H1 (cell line): Measurements from ENCODE around the gene KCNQ2. TPM values are rescaled to one million over a fixed set of nuclear protein-coding genes. Genes with fewer than 3 reads are reported as not detected.

Experiments used
- CTCF ChIA-PET: fragments of 300-600 bp; sonication (Branson Sonifier 250); formaldehyde crosslinking; loops from one replicate; lab custom pipeline; 2021; ENCODE audit not compliant: partially characterized antibody; lab: Charles Lee
- POLR2A ChIA-PET: fragments of 300-600 bp; sonication (Branson Sonifier 250); formaldehyde crosslinking; loops from one replicate; lab custom pipeline; 2021; ENCODE audit warnings: inconsistent platforms; ENCODE audit not compliant: partially characterized antibody; lab: Charles Lee
- DNase-seq, 2 experiments: peaks; one replicate each; pipeline versions ENCODE4 v3.0.0 to v3.0.0-alpha.2; 2010 to 2022; ENCODE audit warnings: low spot score in 2 of 2, low read depth in 1 of 2, mixed read lengths in 1 of 2
- FAIRE-seq: peaks from 2 replicates; lab custom pipeline; 2011; peaks lifted over from hg19 to GRCh38; lab: Jason Lieb, UNC
- H2AFZ ChIP-seq: 2 replicates; pipeline ENCODE4 v1.8.1; 2012; ENCODE audit warnings: low read length, inconsistent platforms
- H2AK5ac ChIP-seq: 2 replicates; pipeline ENCODE4 v1.6.1; 2013; ENCODE audit warnings: low read depth, low read length
- H2BK120ac ChIP-seq: replicated peaks from 2 replicates; pipeline ENCODE3; 2013; ENCODE audit warnings: low read depth, low read length, inconsistent platforms
- H2BK12ac ChIP-seq: 2 replicates; pipeline ENCODE4 v1.6.1; 2013; ENCODE audit warnings: low read depth, low read length
- H2BK15ac ChIP-seq: 2 replicates; pipeline ENCODE4 v1.6.1; 2013; ENCODE audit warnings: low read length
- H2BK20ac ChIP-seq: 2 replicates; pipeline ENCODE4 v1.6.1; 2013; ENCODE audit warnings: low read length
- H2BK5ac ChIP-seq: 2 replicates; pipeline ENCODE4 v1.6.1; 2013; ENCODE audit warnings: low read depth, low read length
- H3K14ac ChIP-seq: 2 replicates; pipeline ENCODE4 v1.6.1; 2013; ENCODE audit warnings: inconsistent platforms; ENCODE audit not compliant: insufficient read length
- H3K18ac ChIP-seq: 2 replicates; pipeline ENCODE4 v1.6.1; 2013; ENCODE audit warnings: low read length; ENCODE audit errors: extremely low read depth
- H3K23ac ChIP-seq: 2 replicates; pipeline ENCODE4 v1.6.1; 2013; ENCODE audit warnings: inconsistent platforms; ENCODE audit not compliant: insufficient read length
- H3K23me2 ChIP-seq: 2 replicates; pipeline ENCODE4 v1.6.1; 2013; ENCODE audit warnings: low read depth, low read length
- H3K27ac ChIP-seq: 2 replicates; pipeline ENCODE4 v1.6.1; 2011; ENCODE audit warnings: low read depth, low read length, inconsistent platforms
- H3K27me3 ChIP-seq, 4 experiments: replicated peaks in 1 of 4; 1 replicate in 1 of 4; 2 replicates in 3 of 4; pipeline versions ENCODE4 v1.6.1 to v1.8.1; 2011 to 2013; ENCODE audit warnings: low read length in 3 of 4, mild to moderate bottlenecking in 3 of 4, inconsistent platforms in 2 of 4, mixed read lengths in 2 of 4, moderate library complexity in 1 of 4; ENCODE audit not compliant: control insufficient read depth in 3 of 4, insufficient read depth in 3 of 4; ENCODE audit errors: extremely low read depth in 1 of 4
- H3K36me3 ChIP-seq, 4 experiments: 2 replicates each; pipeline versions ENCODE4 v1.6.1 to v1.8.1; 2011 to 2013; ENCODE audit warnings: mild to moderate bottlenecking in 4 of 4, low read length in 3 of 4, moderate library complexity in 2 of 4, control low read depth in 1 of 4, inconsistent platforms in 1 of 4; ENCODE audit not compliant: insufficient read depth in 4 of 4, control insufficient read depth in 2 of 4
- H3K4ac ChIP-seq: replicated peaks from 2 replicates; pipeline ENCODE3; 2013; ENCODE audit warnings: low read length, low read depth, mixed read lengths, inconsistent platforms; ENCODE audit not compliant: insufficient read length
- H3K4me1 ChIP-seq, 4 experiments: replicated peaks in 1 of 4; 1 replicate in 1 of 4; 2 replicates in 3 of 4; pipeline versions ENCODE4 v1.6.1 to v1.8.1; 2011 to 2013; ENCODE audit warnings: low read length in 3 of 4, inconsistent platforms in 2 of 4, mixed read lengths in 1 of 4; ENCODE audit not compliant: insufficient read depth in 4 of 4, control insufficient read depth in 3 of 4
- H3K4me2 ChIP-seq, 2 experiments: 2 replicates each; pipeline versions ENCODE4 v1.6.1 to v1.8.1; 2011 to 2013; ENCODE audit warnings: low read depth in 2 of 2, low read length in 2 of 2, control low read depth in 1 of 2, inconsistent platforms in 1 of 2, mild to moderate bottlenecking in 1 of 2; ENCODE audit not compliant: insufficient read depth in 1 of 2
- H3K4me3 ChIP-seq, 4 experiments: fragments of 200-600, 300-600 bp in 1 of 4; sonication (generic), shearing (Covaris generic), sonication (Bioruptor Twin) in 1 of 4; 2 replicates each; pipeline versions ENCODE4 v1.5.1 to v1.8.1; 2011 to 2016; ENCODE audit warnings: low read length in 4 of 4, low read depth in 3 of 4, control low read depth in 2 of 4, inconsistent platforms in 2 of 4, mild to moderate bottlenecking in 2 of 4, mixed read lengths in 1 of 4, moderate library complexity in 1 of 4; ENCODE audit not compliant: insufficient read depth in 2 of 4; ENCODE audit errors: extremely low read depth in 1 of 4
- H3K56ac ChIP-seq: replicated peaks from 2 replicates; pipeline ENCODE3; 2013; ENCODE audit warnings: low read depth, mild to moderate bottlenecking, mixed read lengths, low read length, inconsistent platforms; ENCODE audit not compliant: insufficient read length
- H3K79me1 ChIP-seq: 2 replicates; pipeline ENCODE4 v1.6.1; 2013; ENCODE audit warnings: low read depth, low read length, control low read depth
- H3K79me2 ChIP-seq, 2 experiments: 2 replicates each; pipeline versions ENCODE4 v1.6.1 to v1.8.1; 2012 to 2013; ENCODE audit warnings: low read length in 2 of 2, mild to moderate bottlenecking in 2 of 2, inconsistent platforms in 1 of 2; ENCODE audit not compliant: insufficient read depth in 2 of 2, control insufficient read depth in 1 of 2
- H3K9ac ChIP-seq, 4 experiments: replicated peaks in 1 of 4; 1 replicate in 1 of 4; 2 replicates in 3 of 4; pipeline versions ENCODE4 v1.6.1 to v1.8.1; 2011 to 2013; ENCODE audit warnings: low read depth in 3 of 4, low read length in 3 of 4, control low read depth in 2 of 4, mild to moderate bottlenecking in 2 of 4, moderate library complexity in 2 of 4, inconsistent platforms in 1 of 4; ENCODE audit errors: extremely low read depth in 1 of 4
- H3K9me3 ChIP-seq, 2 experiments: 2 replicates each; pipeline versions ENCODE4 v1.6.1 to v1.8.1; 2012 to 2013; ENCODE audit warnings: mild to moderate bottlenecking in 2 of 2, moderate library complexity in 2 of 2, control low read depth in 1 of 2, inconsistent platforms in 1 of 2, low read depth in 1 of 2, low read length in 1 of 2, mixed read lengths in 1 of 2; ENCODE audit not compliant: insufficient read depth in 2 of 2
- H4K20me1 ChIP-seq, 2 experiments: replicated peaks in 1 of 2; 2 replicates each; pipeline versions ENCODE3 to v1.8.1; 2011 to 2013; ENCODE audit warnings: inconsistent platforms in 2 of 2, low read length in 2 of 2, mild to moderate bottlenecking in 1 of 2; ENCODE audit not compliant: insufficient read depth in 2 of 2, control insufficient read depth in 1 of 2
- H4K5ac ChIP-seq: 2 replicates; pipeline ENCODE4 v1.6.1; 2013; ENCODE audit warnings: low read length, low read depth, mixed read lengths, inconsistent platforms; ENCODE audit not compliant: insufficient read length
- H4K8ac ChIP-seq: 2 replicates; pipeline ENCODE4 v1.8.0; 2013; ENCODE audit warnings: mild to moderate bottlenecking, moderate library complexity, low read length, inconsistent platforms; ENCODE audit not compliant: insufficient read depth; ENCODE audit errors: extremely low read depth
- H4K91ac ChIP-seq: replicated peaks from 2 replicates; pipeline ENCODE3; 2013; ENCODE audit warnings: low read length, mixed read lengths, inconsistent platforms; ENCODE audit not compliant: insufficient read length
- CBX5 ChIP-seq: fragments of 300-800, 300-1000 bp; sonication (generic); IDR thresholded peaks from 2 replicates; pipeline ENCODE4 v1.7.1; 2016; ENCODE audit warnings: antibody characterized with exemption, low read length, low read depth
- CREB1 ChIP-seq: IDR thresholded peaks from 2 replicates; pipeline ENCODE4 v1.6.1; 2012; ENCODE audit warnings: inconsistent platforms
- GTF2F1 ChIP-seq: IDR thresholded peaks from 2 replicates; pipeline ENCODE4 v1.6.1; 2012; ENCODE audit warnings: low read depth, low read length, improper control_type of control experiment, borderline replicate concordance
- HDAC2 ChIP-seq, 2 experiments: fragments of 300-600 bp in 1 of 2; sonication (generic) in 1 of 2; IDR thresholded peaks; 2 replicates each; pipeline ENCODE4 v1.6.1; 2011 to 2012; ENCODE audit warnings: low read depth in 2 of 2, low read length in 2 of 2, mild to moderate bottlenecking in 2 of 2, moderate library complexity in 2 of 2, borderline replicate concordance in 1 of 2, inconsistent platforms in 1 of 2
- KDM1A ChIP-seq: fragments of 200-600, 300-600 bp; sonication (generic); IDR thresholded peaks from 2 replicates; pipeline ENCODE4 v1.7.1; 2016; ENCODE audit warnings: mild to moderate bottlenecking, low read length, borderline replicate concordance
- POLR2AphosphoS5 ChIP-seq: IDR thresholded peaks from 2 replicates; pipeline ENCODE4 v1.6.1; 2011; ENCODE audit warnings: low read depth, low read length
- RNF2 ChIP-seq: fragments of 200-900, 300-1000 bp; sonication (generic); IDR thresholded peaks from 2 replicates; pipeline ENCODE4 v1.7.1; 2016; ENCODE audit warnings: borderline replicate concordance, low read depth, mild to moderate bottlenecking, antibody characterized with exemption, low read length; ENCODE audit not compliant: poor library complexity, severe bottlenecking; ENCODE audit errors: missing control alignments
- SIN3A ChIP-seq, 2 experiments: IDR thresholded peaks in 1 of 2; conservative IDR thresholded peaks in 1 of 2; 2 replicates each; pipeline ENCODE4 v1.6.1; 2011 to 2012; ENCODE audit warnings: low read length in 2 of 2, improper control_type of control experiment in 1 of 2, low read depth in 1 of 2, mild to moderate bottlenecking in 1 of 2
- TEAD4 ChIP-seq: IDR thresholded peaks from 2 replicates; pipeline ENCODE4 v1.6.1; 2012; ENCODE audit warnings: low read depth, low read length, inconsistent platforms, mixed read lengths
- WGBS, 2 experiments: shearing (Covaris generic) in 1 of 2; methylation state at CpG; one replicate each; pipeline versions ENCODE4 v1.1.6 to v1.1.7; 2013 to 2015; ENCODE audit warnings: low lambda C conversion rate in 2 of 2, mixed read lengths in 2 of 2, inconsistent platforms in 1 of 2, low coverage in 1 of 2, missing lambda C conversion rate in 1 of 2; ENCODE audit not compliant: insufficient replicate concordance in 2 of 2, insufficient coverage in 1 of 2, insufficient read length in 1 of 2; ENCODE audit errors: extremely low coverage in 1 of 2, missing lambda C conversion rate in 1 of 2; 5-methylcytosine and 5-hydroxymethylcytosine counted together
- polyA plus RNA-seq, 7 experiments: library from polyadenylated mRNA; depleted of rRNA in 3 of 7; stranded (reverse) in 5 of 7; unstranded in 2 of 7; fragments of >200 nt in 5 of 7; fragments of 200-250 nt in 2 of 7; gene quantifications; 1 replicate in 5 of 7; 2 replicates in 1 of 7; 4 replicates in 1 of 7; pipeline versions ENCODE4 v1.2.1 to v1.2.3, GENCODE V29; 2011 to 2013; ENCODE audit warnings: missing spikeins in 2 of 7, mixed read lengths in 2 of 7
- total RNA-seq: library from RNA; stranded (reverse); fragmentation: NEBNext Ultra II Directional; extraction: Animal tissue kit (Norgen Biotek cat#: 25700); gene quantifications from 2 replicates; pipeline ENCODE4 v1.2.1, GENCODE V29; 2021
- TF ChIP-seq, protein P1 (sequence below): IDR thresholded peaks from 2 replicates; pipeline ENCODE4 v1.6.1; 2012; ENCODE audit warnings: inconsistent platforms

KCNQ2 gene
- total and polyA plus RNA-seq, 2 of the 8 experiments (the other 6 are each of a cell fraction or from before 2014, with no cell fraction given) = 82.6 to 243 TPM

DNA sequence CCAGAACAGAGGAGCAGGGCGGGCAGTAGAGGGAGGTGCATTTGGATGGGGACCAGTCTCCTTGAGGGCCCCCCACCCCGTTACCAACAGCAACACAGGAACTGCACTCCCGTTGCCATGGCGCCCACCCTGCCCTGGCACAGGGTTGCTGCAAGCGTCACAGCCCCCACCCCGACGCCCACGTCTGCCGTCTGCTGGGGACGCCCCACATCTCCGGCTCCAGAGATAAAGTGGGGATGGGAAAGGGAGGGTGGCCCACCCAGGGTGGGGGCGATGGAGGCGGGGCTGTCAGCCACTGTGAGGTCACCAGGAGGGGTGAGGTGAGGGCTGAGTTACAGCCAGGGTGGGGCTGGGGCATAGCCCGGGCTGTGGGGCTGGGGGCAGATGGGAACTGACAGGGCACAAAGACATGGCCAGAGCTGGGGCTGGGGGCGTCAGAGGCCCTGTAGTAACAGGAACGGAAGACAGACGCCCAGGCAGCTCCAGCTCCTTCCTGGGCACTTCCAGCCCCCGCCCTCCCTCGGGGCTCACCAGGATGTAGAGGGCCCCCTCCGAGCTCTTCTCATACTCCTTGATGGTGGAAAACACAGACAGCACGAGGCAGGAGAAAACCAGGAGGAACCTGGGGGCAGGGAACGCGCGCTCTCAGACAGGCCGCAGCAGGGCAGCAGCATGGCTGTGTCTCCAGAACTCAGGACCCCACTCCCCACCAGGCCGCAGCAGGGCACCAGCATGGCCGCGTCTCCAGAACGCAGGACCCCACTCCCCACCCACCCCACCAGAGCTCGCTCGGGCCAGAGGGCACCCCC is 26.0 kb downstream of the KCNQ2 start:
- H3K4me3 ChIP-seq = no peak overlapping the region
- TF ChIP-seq TEAD4 = no peak
- TF ChIP-seq SIN3A (conservative IDR thresholded peaks at IDR 0.05 in 1 of 2, IDR thresholded peaks at IDR 0.05 in 1 of 2; ENCODE audit: low read depth in 1 of 2, low read length in 2 of 2) = no peak
- TF ChIP-seq GTF2F1 = no peak
- no peak for TF ChIP-seq RNF2
- no peak for TF ChIP-seq CREB1
- TF ChIP-seq CBX5 = no peak
- TF ChIP-seq, protein P1, sequence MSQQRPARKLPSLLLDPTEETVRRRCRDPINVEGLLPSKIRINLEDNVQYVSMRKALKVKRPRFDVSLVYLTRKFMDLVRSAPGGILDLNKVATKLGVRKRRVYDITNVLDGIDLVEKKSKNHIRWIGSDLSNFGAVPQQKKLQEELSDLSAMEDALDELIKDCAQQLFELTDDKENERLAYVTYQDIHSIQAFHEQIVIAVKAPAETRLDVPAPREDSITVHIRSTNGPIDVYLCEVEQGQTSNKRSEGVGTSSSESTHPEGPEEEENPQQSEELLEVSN = no peak
- no peak for TF ChIP-seq KDM1A
- no peak for TF ChIP-seq HDAC2 (IDR thresholded peaks at IDR 0.05; ENCODE audit: borderline replicate concordance in 1 of 2, low read depth in 2 of 2, low read length in 2 of 2)
- no peak for TF ChIP-seq POLR2AphosphoS5

More for the DNA sequence above, 26.0 kb downstream of the KCNQ2 start:
- no peak overlapping the region for H2BK12ac ChIP-seq
- H3K9me3 ChIP-seq = no peaks in the 10 kb centered on the region; a peak in 1 of 4 replicates
- no peak overlapping the region for H4K91ac ChIP-seq
- no peak overlapping the region for H3K4me2 ChIP-seq
- peaks cover 0 to 13% (median 6%) of the 10 kb centered on the region in 4 experiments; a peak in 3 of 7 replicates for H3K4me1 ChIP-seq
- peak overlapping the region; percentile 25; the same call in 1 of the 2 replicates for H4K8ac ChIP-seq
- H2BK15ac ChIP-seq = no peak overlapping the region
- peaks cover 22% of the 10 kb centered on the region for H3K79me1 ChIP-seq
- no peaks in the 10 kb centered on the region for H3K36me3 ChIP-seq
- no peak overlapping the region; a peak in 1 of 7 replicates for H3K9ac ChIP-seq
- H2BK5ac ChIP-seq = no peak overlapping the region; the same call in 1 of the 2 replicates
- no peak overlapping the region for H3K23ac ChIP-seq
- peaks cover 0 to 41% of the 10 kb centered on the region in 2 experiments; a peak in 2 of 4 replicates for H3K79me2 ChIP-seq
- H2BK20ac ChIP-seq = no peak overlapping the region
- no peak overlapping the region for H4K5ac ChIP-seq
- no peak overlapping the region for H3K4ac ChIP-seq
- H2AFZ ChIP-seq = no peak overlapping the region
- peaks cover 13% of the 10 kb centered on the region; the same call in 1 of the 2 replicates for H3K23me2 ChIP-seq
- H3K56ac ChIP-seq = no peak overlapping the region
- H2AK5ac ChIP-seq = no peak overlapping the region
- no peak overlapping the region for H3K14ac ChIP-seq
- H3K18ac ChIP-seq = no peak overlapping the region
- 84% methylated on average over 14 of the region's 31 CpGs; no CpG with 5 or more reads in 1 of the 2 experiments for WGBS, 2 experiments
- no peaks in the 10 kb centered on the region for H3K27me3 ChIP-seq
- ChIA-PET POLR2A (interaction anchor here (1.8 kb wide), 1 partner anchor 24 kb away, joined by 9 read pairs; no protein-coding TSS in a partner anchor), CTCF (interaction anchor here (0.6 to 2.1 kb wide), 12 partner anchors 11 to 450 kb away, joined by 3 to 7 read pairs (median 4); partner anchors contain the start of genes BIRC7 and PPDPF)
- DNase-seq = no peak
- no peak overlapping the region for H2BK120ac ChIP-seq
- H3K27ac ChIP-seq = no peak overlapping the region
- FAIRE-seq = no peak
- peaks cover 2 to 23% of the 10 kb centered on the region in 2 experiments for H4K20me1 ChIP-seq
